HepG2 (cell line): ENCODE measurements around the gene UNKL. TPM values are rescaled to one million over a fixed set of nuclear protein-coding genes. Genes with fewer than 3 reads are reported as not detected.

ENCODE experiments used
- ARID4A ChIP-seq: sonication (generic); formaldehyde crosslinking; IDR thresholded peaks from 2 replicates; pipeline ENCODE4 v1.5.0; 2020; ENCODE audit warnings: mild to moderate bottlenecking, missing genetic modification reagents, borderline replicate concordance
- ARNTL ChIP-seq: sonication (generic); formaldehyde crosslinking; IDR thresholded peaks from 2 replicates; pipeline ENCODE4 v1.4.0; 2020; ENCODE audit warnings: mild to moderate bottlenecking, missing genetic modification reagents
- GZF1 ChIP-seq: sonication (generic); formaldehyde crosslinking; IDR thresholded peaks from 2 replicates; pipeline ENCODE4 v1.5.1; 2020; ENCODE audit warnings: mild to moderate bottlenecking, missing genetic modification reagents
- HES4 ChIP-seq: sonication (generic); formaldehyde crosslinking; IDR thresholded peaks from 2 replicates; pipeline ENCODE4 v1.9.0; 2021; ENCODE audit warnings: mild to moderate bottlenecking, missing genetic modification reagents, borderline replicate concordance
- MLLT10 ChIP-seq: sonication (generic); formaldehyde crosslinking; IDR thresholded peaks from 2 replicates; pipeline ENCODE4 v1.4.0; 2020; ENCODE audit warnings: missing genetic modification reagents
- MYPOP ChIP-seq: sonication (generic); formaldehyde crosslinking; IDR thresholded peaks from 2 replicates; pipeline ENCODE4 v1.8.1; 2023; ENCODE audit warnings: mild to moderate bottlenecking, moderate library complexity, missing genetic modification reagents
- PLRG1 ChIP-seq: fragments of 450-650 bp; conservative IDR thresholded peaks from 2 replicates; pipeline ENCODE4 v1.6.1; 2016
- RFXAP ChIP-seq: sonication (generic); formaldehyde crosslinking; IDR thresholded peaks from 2 replicates; pipeline ENCODE4 v1.4.0; 2020; ENCODE audit warnings: missing genetic modification reagents, borderline replicate concordance
- RXRA ChIP-seq: sonication (generic); formaldehyde crosslinking; IDR thresholded peaks from 2 replicates; pipeline ENCODE4 v1.5.1; 2020; ENCODE audit warnings: missing genetic modification reagents
- SIX1 ChIP-seq: sonication (generic); formaldehyde crosslinking; IDR thresholded peaks from 2 replicates; pipeline ENCODE4 v1.4.0; 2020; ENCODE audit warnings: missing genetic modification reagents, borderline replicate concordance
- SOX13 ChIP-seq, 3 experiments: fragments of 450-650 bp in 1 of 3; sonication (generic) in 1 of 3; formaldehyde crosslinking in 1 of 3; IDR thresholded peaks in 2 of 3; conservative IDR thresholded peaks in 1 of 3; 2 replicates each; pipeline versions ENCODE4 v1.5.0 to v1.6.1; 2016 to 2020; ENCODE audit warnings: antibody characterized with exemption in 1 of 3, mild to moderate bottlenecking in 1 of 3, missing compliant biosample characterization in 1 of 3, missing genetic modification reagents in 1 of 3, moderate library complexity in 1 of 3
- SOX5 ChIP-seq: IDR thresholded peaks from 2 replicates; pipeline ENCODE4 v1.6.1; 2016; ENCODE audit warnings: borderline replicate concordance
- SRF ChIP-seq: IDR thresholded peaks from 2 replicates; pipeline ENCODE4 v1.6.1; 2011; ENCODE audit warnings: mild to moderate bottlenecking, low read depth, low read length, moderate library complexity
- THAP9 ChIP-seq: sonication (generic); formaldehyde crosslinking; IDR thresholded peaks from 2 replicates; pipeline ENCODE4; 2020; ENCODE audit warnings: missing genetic modification reagents, mild to moderate bottlenecking, borderline replicate concordance
- ZFP41 ChIP-seq: sonication (generic); formaldehyde crosslinking; IDR thresholded peaks from 2 replicates; pipeline ENCODE4 v1.4.0; 2020; ENCODE audit warnings: mild to moderate bottlenecking, missing genetic modification reagents, borderline replicate concordance
- ZNF10 ChIP-seq: sonication (generic); formaldehyde crosslinking; IDR thresholded peaks from 2 replicates; pipeline ENCODE4 v1.4.0; 2020; ENCODE audit warnings: mild to moderate bottlenecking, low read depth, missing genetic modification reagents, borderline replicate concordance
- ZNF276 ChIP-seq: sonication (generic); formaldehyde crosslinking; IDR thresholded peaks from 2 replicates; pipeline ENCODE4 v1.4.0; 2020; ENCODE audit warnings: mild to moderate bottlenecking, low read depth, missing genetic modification reagents
- ZNF510 ChIP-seq: sonication (generic); formaldehyde crosslinking; IDR thresholded peaks from 2 replicates; pipeline ENCODE4 v1.4.0; 2020; ENCODE audit warnings: low read depth, mild to moderate bottlenecking, missing genetic modification reagents
- polyA plus RNA-seq, 8 experiments: library from polyadenylated mRNA; depleted of rRNA in 3 of 8; stranded (reverse) in 7 of 8; unstranded in 1 of 8; fragments of >200 nt; fragmentation: Illumina TruSeq in 4 of 8; extraction: Trizol in 4 of 8; gene quantifications; 2 replicates each; pipeline versions ENCODE4 v1.2.1 to v1.2.3, GENCODE V29; 2011 to 2016; ENCODE audit warnings: low read depth in 4 of 8, missing spikeins in 1 of 8, mixed read lengths in 1 of 8; ENCODE audit not compliant: insufficient read depth in 1 of 8
- total RNA-seq, 5 experiments: library from RNA; depleted of rRNA; stranded (reverse); fragments of >200 nt; fragmentation: Illumina TruSeq; extraction: Trizol; gene quantifications; 2 replicates each; pipeline ENCODE4 v1.2.3, GENCODE V29; 2016; ENCODE audit warnings: low read depth in 1 of 5

UNKL gene
- total and polyA plus RNA-seq, 2 of the 13 experiments (the other 11 are each of a cell fraction or from before 2014, with no cell fraction given), result 10.4 to 17.6 TPM

GRCh38 chr16:1331712-1332617 lies 82.5 kb downstream of the UNKL start (continued):
- peak; percentile 70; the same call in 1 of the 2 replicates for TF ChIP-seq THAP9 (CRISPR knock-in tag)
- TF ChIP-seq SOX5, result no peak
- 0 out of 2 replicates have a peak, but pooled peaks have one; percentile 42 for TF ChIP-seq ARNTL (CRISPR knock-in tag)
- TF ChIP-seq SIX1 (CRISPR knock-in tag), result no peak
- peak; percentile 38; the same call in 1 of the 2 replicates for TF ChIP-seq HES4 (CRISPR knock-in tag)
- TF ChIP-seq GZF1 (CRISPR knock-in tag), result no peak
- no peak for TF ChIP-seq SOX13 (IDR thresholded peaks at IDR 0.05)
- 0 out of 4 replicates have a peak, but pooled peaks of 1 of the 2 experiments have one; percentile 10 for TF ChIP-seq SOX13 (CRISPR knock-in tag; conservative IDR thresholded peaks at IDR 0.05 in 1 of 2, IDR thresholded peaks at IDR 0.05 in 1 of 2)
- no peak for TF ChIP-seq ZNF510
- no peak for TF ChIP-seq PLRG1
- no peak for TF ChIP-seq SRF
- TF ChIP-seq ZNF10 (CRISPR knock-in tag), result no peak
- TF ChIP-seq RXRA (CRISPR knock-in tag), result no peak
- no peak for TF ChIP-seq RFXAP (CRISPR knock-in tag)
- peak; percentile 93 for TF ChIP-seq ARID4A
- TF ChIP-seq ZFP41 (CRISPR knock-in tag), result no peak
- TF ChIP-seq MLLT10 (CRISPR knock-in tag), result no peak
- no peak for TF ChIP-seq ZNF276
- peak; percentile 41; the same call in 1 of the 2 replicates for TF ChIP-seq MYPOP (CRISPR knock-in tag)
